ENCODE measurements around the gene C12orf43. TPM values are rescaled to one million over a fixed set of nuclear protein-coding genes. Genes with fewer than 3 reads are reported as not detected.

The C12orf43 gene
- total RNA-seq, 1 experiment from 2014 or later: 5.2 TPM

GRCh38 chr12:121022713-121023112 is 6.4 kb upstream of the C12orf43 start:
- Histone ChIP-seq H3K27ac (ENCODE audit: low read length) (no peak overlapping the region), H3K9me3 (ENCODE audit: low read length) (no peaks in the 10 kb centered on the region), H3K36me3 (ENCODE audit: insufficient read depth, low read length) (no peaks in the 10 kb centered on the region), H3K9me2 (replicated peaks; ENCODE audit: insufficient read depth, low read length) (no peaks in the 10 kb centered on the region), H2AFZ (ENCODE audit: low read length) (no peak overlapping the region), H4K20me1 (ENCODE audit: insufficient read depth, low read depth, low read length) (no peaks in the 10 kb centered on the region), H3K79me2 (ENCODE audit: low read length) (no peaks in the 10 kb centered on the region), H3K4me1 (ENCODE audit: low read length) (no peaks in the 10 kb centered on the region), H3K4me3 (ENCODE audit: low read length) (no peak overlapping the region), H3K9ac (ENCODE audit: low read length) (no peak overlapping the region), H3K27me3 (ENCODE audit: low read length) (no peaks in the 10 kb centered on the region), H3K4me2 (ENCODE audit: low read depth, low read length, poor library complexity, severe bottlenecking) (no peak overlapping the region)
- no peak for DNase-seq

- no peak overlapping the region for H3K27ac ChIP-seq (ENCODE audit: low read length)
- H2AFZ ChIP-seq (ENCODE audit: low read length): no peak overlapping the region
- H3K79me2 ChIP-seq (ENCODE audit: low read length): no peaks in the 10 kb centered on the region
- no peaks in the 10 kb centered on the region for H3K4me1 ChIP-seq (ENCODE audit: low read length)
- no peak for DNase-seq
- no peaks in the 10 kb centered on the region for H3K9me3 ChIP-seq (ENCODE audit: low read length)
- no peaks in the 10 kb centered on the region for H4K20me1 ChIP-seq (ENCODE audit: insufficient read depth, low read depth, low read length)
- no peak overlapping the region for H3K4me3 ChIP-seq (ENCODE audit: low read length)
- no peaks in the 10 kb centered on the region for H3K27me3 ChIP-seq (ENCODE audit: low read length)
- no peaks in the 10 kb centered on the region for H3K36me3 ChIP-seq (ENCODE audit: insufficient read depth, low read length)
- no peaks in the 10 kb centered on the region for H3K9me2 ChIP-seq (replicated peaks; ENCODE audit: insufficient read depth, low read length)
- no peak overlapping the region for H3K9ac ChIP-seq (ENCODE audit: low read length)
- no peak overlapping the region for H3K4me2 ChIP-seq (ENCODE audit: low read depth, low read length, poor library complexity, severe bottlenecking)
Observed at GRCh38 chr12:121021754-121022153, 5.5 kb upstream of the C12orf43 start.

- H3K4me3 ChIP-seq (ENCODE audit: low read length): no peak overlapping the region
- peaks cover 18% of the 10 kb centered on the region for H3K79me2 ChIP-seq (ENCODE audit: low read length)
- H3K4me1 ChIP-seq (ENCODE audit: low read length): peaks cover 11% of the 10 kb centered on the region
- DNase-seq: no peak
- H3K9me2 ChIP-seq (replicated peaks; ENCODE audit: insufficient read depth, low read length): no peaks in the 10 kb centered on the region
- H3K27me3 ChIP-seq (ENCODE audit: low read length): no peaks in the 10 kb centered on the region
- no peak overlapping the region for H3K9ac ChIP-seq (ENCODE audit: low read length)
- no peak overlapping the region for H2AFZ ChIP-seq (ENCODE audit: low read length)
- no peak overlapping the region for H3K27ac ChIP-seq (ENCODE audit: low read length)
- H3K4me2 ChIP-seq (ENCODE audit: low read depth, low read length, poor library complexity, severe bottlenecking): no peak overlapping the region
- H4K20me1 ChIP-seq (ENCODE audit: insufficient read depth, low read depth, low read length): no peaks in the 10 kb centered on the region
- H3K36me3 ChIP-seq (ENCODE audit: insufficient read depth, low read length): no peaks in the 10 kb centered on the region
- H3K9me3 ChIP-seq (ENCODE audit: low read length): no peaks in the 10 kb centered on the region
Observed at GRCh38 chr12:121018860-121019617, 2.8 kb upstream of the C12orf43 start.

- H3K36me3 ChIP-seq (ENCODE audit: insufficient read depth, low read length): no peaks in the 10 kb centered on the region
- H3K27ac ChIP-seq (ENCODE audit: low read length): no peak overlapping the region
- no peaks in the 10 kb centered on the region for H3K9me2 ChIP-seq (replicated peaks; ENCODE audit: insufficient read depth, low read length)
- H3K4me3 ChIP-seq (ENCODE audit: low read length): no peak overlapping the region
- peaks cover 26% of the 10 kb centered on the region for H3K79me2 ChIP-seq (ENCODE audit: low read length)
- H3K4me2 ChIP-seq (ENCODE audit: low read depth, low read length, poor library complexity, severe bottlenecking): no peak overlapping the region
- no peak overlapping the region for H3K9ac ChIP-seq (ENCODE audit: low read length)
- H2AFZ ChIP-seq (ENCODE audit: low read length): no peak overlapping the region
- peaks cover 11% of the 10 kb centered on the region for H3K4me1 ChIP-seq (ENCODE audit: low read length)
- no peaks in the 10 kb centered on the region for H3K9me3 ChIP-seq (ENCODE audit: low read length)
- H3K27me3 ChIP-seq (ENCODE audit: low read length): no peaks in the 10 kb centered on the region
- DNase-seq: no peak
- no peaks in the 10 kb centered on the region for H4K20me1 ChIP-seq (ENCODE audit: insufficient read depth, low read depth, low read length)
Observed at GRCh38 chr12:121017966-121018491, 1.7 kb upstream of the C12orf43 start.

GRCh38 chr12:121013715-121014114 is 2.6 kb downstream of the C12orf43 start:
- Histone ChIP-seq H3K4me3 (ENCODE audit: low read length) (no peak overlapping the region), H3K4me2 (ENCODE audit: low read depth, low read length, poor library complexity, severe bottlenecking) (no peak overlapping the region), H3K9me3 (ENCODE audit: low read length) (no peaks in the 10 kb centered on the region), H3K79me2 (ENCODE audit: low read length) (peaks cover 33% of the 10 kb centered on the region), H3K27ac (ENCODE audit: low read length) (no peak overlapping the region), H2AFZ (ENCODE audit: low read length) (no peak overlapping the region), H3K9ac (ENCODE audit: low read length) (no peak overlapping the region), H3K27me3 (ENCODE audit: low read length) (no peaks in the 10 kb centered on the region), H3K4me1 (ENCODE audit: low read length) (peaks cover 11% of the 10 kb centered on the region), H3K36me3 (ENCODE audit: insufficient read depth, low read length) (peaks cover 7% of the 10 kb centered on the region; the same call in 1 of the 2 replicates), H4K20me1 (ENCODE audit: insufficient read depth, low read depth, low read length) (no peaks in the 10 kb centered on the region), H3K9me2 (replicated peaks; ENCODE audit: insufficient read depth, low read length) (no peaks in the 10 kb centered on the region)
- DNase-seq: no peak

- Histone ChIP-seq H3K36me3 (ENCODE audit: insufficient read depth, low read length) (peaks cover 8% of the 10 kb centered on the region; the same call in 1 of the 2 replicates), H3K4me2 (ENCODE audit: low read depth, low read length, poor library complexity, severe bottlenecking) (no peak overlapping the region), H3K4me3 (ENCODE audit: low read length) (no peak overlapping the region), H4K20me1 (ENCODE audit: insufficient read depth, low read depth, low read length) (no peaks in the 10 kb centered on the region), H3K9ac (ENCODE audit: low read length) (no peak overlapping the region), H3K27me3 (ENCODE audit: low read length) (no peaks in the 10 kb centered on the region), H3K79me2 (ENCODE audit: low read length) (peaks cover 33% of the 10 kb centered on the region), H3K9me2 (replicated peaks; ENCODE audit: insufficient read depth, low read length) (no peaks in the 10 kb centered on the region), H3K27ac (ENCODE audit: low read length) (no peak overlapping the region), H3K9me3 (ENCODE audit: low read length) (no peaks in the 10 kb centered on the region), H2AFZ (ENCODE audit: low read length) (no peak overlapping the region), H3K4me1 (ENCODE audit: low read length) (peaks cover 11% of the 10 kb centered on the region)
- no peak for DNase-seq
Observed at GRCh38 chr12:121011820-121012219, 4.5 kb downstream of the C12orf43 start.

- Histone ChIP-seq H3K9me3 (ENCODE audit: low read length) (no peaks in the 10 kb centered on the region), H3K4me2 (ENCODE audit: low read depth, low read length, poor library complexity, severe bottlenecking) (no peak overlapping the region), H3K4me1 (ENCODE audit: low read length) (peaks cover 11% of the 10 kb centered on the region), H4K20me1 (ENCODE audit: insufficient read depth, low read depth, low read length) (no peaks in the 10 kb centered on the region), H3K27ac (ENCODE audit: low read length) (no peak overlapping the region), H3K9me2 (replicated peaks; ENCODE audit: insufficient read depth, low read length) (no peaks in the 10 kb centered on the region), H3K4me3 (ENCODE audit: low read length) (no peak overlapping the region), H3K36me3 (ENCODE audit: insufficient read depth, low read length) (peaks cover 8% of the 10 kb centered on the region; the same call in 1 of the 2 replicates), H3K79me2 (ENCODE audit: low read length) (peaks cover 30% of the 10 kb centered on the region), H2AFZ (ENCODE audit: low read length) (no peak overlapping the region), H3K27me3 (ENCODE audit: low read length) (no peaks in the 10 kb centered on the region), H3K9ac (ENCODE audit: low read length) (no peak overlapping the region)
- DNase-seq: no peak
Observed at GRCh38 chr12:121010860-121011259, 5.4 kb downstream of the C12orf43 start.

- no peaks in the 10 kb centered on the region for H3K9me3 ChIP-seq (ENCODE audit: low read length)
- no peak overlapping the region for H3K4me3 ChIP-seq (ENCODE audit: low read length)
- H3K4me2 ChIP-seq (ENCODE audit: low read depth, low read length, poor library complexity, severe bottlenecking): no peak overlapping the region
- peaks cover 9% of the 10 kb centered on the region; the same call in 1 of the 2 replicates for H3K36me3 ChIP-seq (ENCODE audit: insufficient read depth, low read length)
- H3K4me1 ChIP-seq (ENCODE audit: low read length): peaks cover 2% of the 10 kb centered on the region
- no peaks in the 10 kb centered on the region for H3K9me2 ChIP-seq (replicated peaks; ENCODE audit: insufficient read depth, low read length)
- H4K20me1 ChIP-seq (ENCODE audit: insufficient read depth, low read depth, low read length): no peaks in the 10 kb centered on the region
- H3K9ac ChIP-seq (ENCODE audit: low read length): no peak overlapping the region
- H3K79me2 ChIP-seq (ENCODE audit: low read length): peaks cover 18% of the 10 kb centered on the region
- no peak for DNase-seq
- H3K27ac ChIP-seq (ENCODE audit: low read length): no peak overlapping the region
- H2AFZ ChIP-seq (ENCODE audit: low read length): no peak overlapping the region
- H3K27me3 ChIP-seq (ENCODE audit: low read length): no peaks in the 10 kb centered on the region
Observed at GRCh38 chr12:121009741-121010140, 6.5 kb downstream of the C12orf43 start.
